Right cardiac atrium (tissue), 5 donors: Measurements from ENCODE around the gene RAPGEF1. TPM values are rescaled to one million over a fixed set of nuclear protein-coding genes. Genes with fewer than 3 reads are reported as not detected.

ENCODE experiments used
- ATAC-seq, 2 donors: fragments of 200-7000 bp; cut with Tn5 transposase; one replicate each; pipeline versions ENCODE4 v1.8.0 to v1.9.1; 2020; ENCODE audit warnings: moderate library complexity in 2 of 2, mild to moderate bottlenecking in 1 of 2
- DNase-seq, 3 donors: peaks; one replicate each; pipeline ENCODE4 v3.0.0-alpha.2; 2020
- H3K27ac ChIP-seq: one replicate; pipeline ENCODE4 v1.5.1; 2013; ENCODE audit warnings: mild to moderate bottlenecking, low read length, control low read depth, moderate library complexity
- H3K27me3 ChIP-seq: one replicate; pipeline ENCODE4 v1.6.1; 2013; ENCODE audit not compliant: control insufficient read depth, insufficient read depth
- H3K4me1 ChIP-seq: one replicate; pipeline ENCODE4 v1.6.1; 2013; ENCODE audit warnings: low read length; ENCODE audit not compliant: control insufficient read depth, insufficient read depth
- H3K4me3 ChIP-seq: one replicate; pipeline ENCODE4 v1.5.1; 2013; ENCODE audit warnings: low read length, control low read depth
- H3K9me3 ChIP-seq: one replicate; pipeline ENCODE4 v1.6.1; 2013; ENCODE audit warnings: low read length; ENCODE audit not compliant: control insufficient read depth
- WGBS: extraction: QIAGEN DNeasy Blood & Tissue Kit; methylation state at CpG from one replicate; pipeline ENCODE4 v1.1.7; 2013; 5-methylcytosine and 5-hydroxymethylcytosine counted together
- intact Hi-C, 4 donors: fragments of 100-400 bp; cut with DNase I; formaldehyde crosslinking; loops; one replicate each; pipeline versions ENCODE4 v1.11.0 to v1.14.0; 2022 to 2023
- polyA plus RNA-seq: library from polyadenylated mRNA; stranded (reverse); fragments of 200-250 nt; gene quantifications from one replicate; pipeline ENCODE4 v1.2.3, GENCODE V29; 2013
- total RNA-seq, 4 donors: library from RNA; stranded (reverse); fragmentation: NEBNext Ultra II Directional; extraction: Animal tissue kit (Norgen Biotek cat#: 25700); gene quantifications; one replicate each; pipeline ENCODE4 v1.2.1, GENCODE V29; 2021
- donor health status: healthy with polysubstance abuse.
- donor health status: DM: no; HTN: yes; CAD: no.
- donor health status: DM: no; HTN: no; CAD: no.
- donor health status: DM: no; HTN: yes; CAD: no; lungs with severe emphysema.
- donor health status: DM: yes; HTN: yes; CAD: no.

Gene RAPGEF1
- total and polyA plus RNA-seq, 5 donors: 58.5 to 100 (median 88.6) TPM

- ATAC-seq: peak; percentile 26 to 58
- Histone ChIP-seq H3K27ac (no peak overlapping the region), H3K4me1 (peaks cover 2% of the 10 kb centered on the region), H3K4me3 (no peak overlapping the region), H3K9me3 (no peaks in the 10 kb centered on the region), H3K27me3 (no peaks in the 10 kb centered on the region)
- intact Hi-C loops: no loop called here
- peak in 2 of 3 donors; percentile 68 to 79 for DNase-seq
- WGBS: 67% methylated on average over 8 of the region's 8 CpGs
Measured at GRCh38 chr9:131579789-131580211, 160.1 kb downstream of the RAPGEF1 start.

DNA sequence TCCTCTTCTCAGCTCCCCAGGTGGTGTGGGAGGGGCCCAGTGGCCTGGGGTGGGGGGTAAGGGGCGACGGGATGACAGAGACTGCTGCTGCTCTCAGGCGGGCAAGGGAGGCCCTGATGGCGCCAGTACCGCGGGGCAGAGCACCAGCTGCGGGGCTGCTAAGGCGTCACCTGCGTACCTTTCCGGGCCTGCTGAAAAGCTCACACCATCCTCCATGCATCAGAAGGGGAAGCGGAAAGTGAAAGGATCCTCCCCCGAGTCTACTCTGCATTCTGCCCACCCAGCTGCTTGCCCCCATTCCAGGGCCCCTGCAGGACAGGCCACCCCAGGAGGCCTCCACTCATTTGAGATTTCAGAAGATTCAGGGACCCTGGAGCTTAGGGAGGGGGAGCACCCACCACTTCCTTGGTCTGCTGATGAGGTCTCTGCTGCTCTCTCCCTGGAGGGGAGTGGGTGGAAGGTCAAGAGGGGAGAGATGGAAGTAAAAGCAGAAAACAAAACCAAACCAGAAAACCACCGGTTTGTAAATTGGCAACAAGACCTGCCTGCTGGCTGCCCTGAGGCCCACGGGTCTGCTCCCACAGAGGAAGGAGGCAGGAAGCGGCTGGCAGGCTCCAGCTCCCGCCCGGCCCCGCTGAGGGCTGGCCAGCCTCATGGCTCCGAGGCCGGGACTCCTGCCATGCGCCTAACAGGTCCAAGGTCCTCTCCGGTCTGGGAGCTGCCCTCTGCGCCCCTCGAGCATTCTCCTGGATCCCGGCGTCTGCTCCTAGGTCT is 161.0 kb downstream of the RAPGEF1 start:
- intact Hi-C loops: no loop called here
- no peak for ATAC-seq

DNA sequence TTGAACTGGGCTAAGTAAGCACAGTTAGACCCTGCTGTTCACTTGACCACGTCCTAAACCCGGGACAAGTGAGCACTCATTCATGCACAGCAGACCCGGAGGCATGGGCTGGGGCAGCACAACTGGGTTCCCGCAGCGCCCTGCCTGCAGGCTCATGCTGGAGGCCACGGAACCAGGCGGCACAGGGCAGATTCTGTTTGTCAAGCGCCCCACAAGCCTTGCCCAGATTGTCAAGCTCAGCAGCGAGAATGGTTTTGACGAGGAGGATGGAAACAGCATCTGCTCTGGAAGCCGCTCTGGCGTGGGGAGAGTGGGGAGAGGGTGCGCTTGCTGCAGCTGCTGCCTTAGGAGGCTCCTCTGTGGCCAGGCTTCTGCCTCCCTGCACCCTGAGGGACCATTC is 161.9 kb downstream of the RAPGEF1 start:
- peaks cover 2% of the 10 kb centered on the region for H3K4me1 ChIP-seq
- H3K4me3 ChIP-seq: no peak overlapping the region
- no peaks in the 10 kb centered on the region for H3K27me3 ChIP-seq
- ATAC-seq: no peak
- no peak overlapping the region for H3K27ac ChIP-seq
- DNase-seq: no peak
- H3K9me3 ChIP-seq: no peaks in the 10 kb centered on the region
- intact Hi-C loops: no loop called here
- 92% methylated on average over 13 of the region's 13 CpGs for WGBS

More for the DNA sequence above, 161.0 kb downstream of the RAPGEF1 start:
- H3K27me3 ChIP-seq: no peaks in the 10 kb centered on the region
- no peak overlapping the region for H3K27ac ChIP-seq
- peak in 1 of 3 donors; percentile 61 for DNase-seq
- 72% methylated on average over 26 of the region's 26 CpGs for WGBS
- no peaks in the 10 kb centered on the region for H3K9me3 ChIP-seq
- peaks cover 2% of the 10 kb centered on the region for H3K4me1 ChIP-seq
- H3K4me3 ChIP-seq: no peak overlapping the region

DNA sequence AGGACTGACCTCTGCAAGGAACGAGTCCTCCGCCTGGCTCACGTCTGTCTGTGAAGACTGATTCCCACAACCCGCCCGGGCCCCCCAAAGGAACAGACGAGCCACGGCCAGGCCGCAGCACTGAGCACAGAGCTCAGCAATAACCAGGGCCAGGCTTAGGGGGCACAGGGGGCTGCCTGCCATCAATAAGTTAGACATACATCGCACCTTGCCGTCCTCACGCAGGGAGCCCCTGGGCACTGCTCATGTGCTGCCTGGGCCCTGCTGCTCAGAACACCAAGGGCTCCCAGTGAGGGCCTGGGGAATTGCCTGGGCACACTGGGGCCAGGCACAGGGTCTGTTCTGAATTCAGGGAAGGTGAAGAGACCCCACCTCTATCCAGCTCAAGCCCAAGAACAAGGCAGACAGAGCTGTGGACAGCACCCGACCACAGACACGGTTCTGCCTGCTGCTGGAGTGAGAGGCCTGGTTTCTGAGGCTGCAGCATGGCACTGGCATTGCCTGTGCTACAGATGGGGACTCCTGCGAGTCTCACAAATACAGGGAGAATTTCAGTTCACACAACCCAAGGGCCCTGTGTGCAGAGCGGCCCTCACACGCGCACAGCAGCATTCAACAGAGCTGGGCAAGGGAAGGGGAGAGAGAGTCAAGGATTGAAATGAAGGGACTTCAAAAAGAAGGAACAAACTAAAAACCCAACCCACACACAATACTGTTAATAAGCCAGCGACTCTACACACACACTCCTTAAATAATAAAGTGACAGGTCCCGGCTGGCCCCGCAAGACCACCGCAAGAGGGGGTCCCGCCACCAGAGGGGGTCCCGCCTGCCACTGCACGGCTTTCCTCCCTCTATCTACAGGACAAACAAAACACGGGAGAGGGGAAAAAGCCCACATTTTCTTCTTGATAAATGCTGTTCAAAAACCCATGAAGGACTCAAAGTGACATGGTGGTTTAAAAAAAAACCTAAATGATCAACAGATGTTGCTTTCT is 162.6 kb downstream of the RAPGEF1 start:
- DNase-seq (no peak), ATAC-seq (no peak)
- no peaks in the 10 kb centered on the region for H3K9me3 ChIP-seq
- peaks cover 2% of the 10 kb centered on the region for H3K4me1 ChIP-seq
- H3K27me3 ChIP-seq: no peaks in the 10 kb centered on the region
- H3K4me3 ChIP-seq: no peak overlapping the region
- 88% methylated on average over 25 of the region's 25 CpGs for WGBS
- no peak overlapping the region for H3K27ac ChIP-seq
- intact Hi-C loops: no loop called here

- no peak overlapping the region for H3K4me3 ChIP-seq
- H3K4me1 ChIP-seq: peaks cover 2% of the 10 kb centered on the region
- H3K9me3 ChIP-seq: no peaks in the 10 kb centered on the region
- intact Hi-C loops: no loop called here
- ATAC-seq (no peak), DNase-seq (no peak)
- 94% methylated on average over 23 of the region's 23 CpGs for WGBS
- H3K27ac ChIP-seq: no peak overlapping the region
- H3K27me3 ChIP-seq: no peaks in the 10 kb centered on the region
Measured at GRCh38 chr9:131575946-131576853, 163.7 kb downstream of the RAPGEF1 start.

DNA sequence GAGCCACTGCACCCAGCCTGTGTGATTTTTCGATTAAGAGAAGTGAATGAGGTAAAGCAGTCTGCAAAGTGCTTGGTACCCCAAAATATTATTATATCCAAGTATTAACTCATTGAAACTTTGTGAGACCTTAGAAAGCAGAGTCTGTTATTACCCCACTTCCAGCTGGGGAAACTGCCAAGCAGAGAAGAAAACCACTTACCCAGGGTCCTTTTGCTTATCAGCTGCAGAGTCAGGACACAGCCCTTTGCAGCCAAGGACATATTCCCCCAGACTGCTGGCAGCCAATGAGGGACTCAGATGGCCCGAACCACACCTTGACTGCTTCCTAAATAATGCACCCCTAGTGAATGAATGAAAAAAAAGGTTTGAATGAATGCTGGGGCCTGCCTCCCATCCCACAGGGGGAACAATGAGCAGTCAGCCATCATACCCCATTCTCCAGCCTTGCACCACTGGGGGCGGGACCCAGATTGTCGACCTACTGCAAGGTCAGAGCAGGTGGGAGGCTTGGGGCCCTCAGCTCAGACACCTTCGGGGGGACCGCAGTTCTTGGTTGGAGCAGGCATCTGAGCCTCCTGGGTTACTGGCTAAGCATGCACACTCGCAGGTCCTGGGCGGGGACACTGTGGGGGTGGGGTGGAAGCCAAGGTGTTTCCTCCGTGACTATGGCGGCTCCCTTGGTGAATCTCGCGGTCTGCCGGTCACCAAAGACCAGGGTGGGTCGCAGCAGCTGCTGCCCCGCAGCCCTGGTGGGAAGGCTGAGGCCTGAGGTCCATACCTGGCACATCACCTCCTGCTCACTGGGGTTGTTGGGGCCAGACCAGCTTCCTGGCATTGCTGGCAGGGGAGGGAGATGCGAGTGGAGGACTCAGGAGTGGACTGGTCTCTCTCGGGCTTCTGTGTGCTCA is 164.9 kb downstream of the RAPGEF1 start:
- intact Hi-C loops: no loop called here
- H3K4me1 ChIP-seq: no peaks in the 10 kb centered on the region
- no peak for DNase-seq

GRCh38 chr9:131567910-131568309 is 172.0 kb downstream of the RAPGEF1 start:
- intact Hi-C loops: no loop called here
- WGBS: 97% methylated on average over 8 of the region's 8 CpGs
- Histone ChIP-seq H3K27me3 (no peaks in the 10 kb centered on the region), H3K4me3 (no peak overlapping the region), H3K27ac (no peak overlapping the region), H3K4me1 (no peaks in the 10 kb centered on the region), H3K9me3 (no peaks in the 10 kb centered on the region)
- ATAC-seq (peak; percentile 11 to 31), DNase-seq (no peak)

More for the DNA sequence above, 164.9 kb downstream of the RAPGEF1 start:
- ATAC-seq: peak in 1 of 2 donors; percentile 3
- Histone ChIP-seq H3K4me3 (no peak overlapping the region), H3K27ac (no peak overlapping the region), H3K27me3 (no peaks in the 10 kb centered on the region), H3K9me3 (no peaks in the 10 kb centered on the region)
- 89% methylated on average over 17 of the region's 17 CpGs for WGBS

DNA sequence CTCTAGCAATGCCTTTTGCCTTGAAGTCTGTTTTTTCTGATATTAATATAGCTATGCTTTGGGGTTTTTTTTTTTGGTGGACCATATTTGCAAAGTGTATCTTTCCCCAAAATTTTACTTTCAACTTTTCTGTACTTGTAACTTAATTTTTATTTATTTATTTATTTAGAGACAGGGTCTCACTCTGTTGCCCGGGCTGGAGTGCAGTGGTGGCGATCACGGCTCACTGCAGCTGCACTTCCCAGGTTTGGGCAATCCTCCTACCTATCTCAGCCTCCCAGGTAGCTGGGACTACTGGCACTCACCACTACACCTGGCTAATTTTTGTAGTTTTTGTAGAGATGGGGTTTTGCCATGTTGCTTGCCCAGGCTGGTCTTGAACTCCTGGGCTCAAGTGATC is 173.7 kb downstream of the RAPGEF1 start:
- WGBS: 98% methylated on average over 3 of the region's 3 CpGs
- Histone ChIP-seq H3K4me1 (no peaks in the 10 kb centered on the region), H3K27me3 (no peaks in the 10 kb centered on the region), H3K27ac (no peak overlapping the region), H3K9me3 (no peaks in the 10 kb centered on the region), H3K4me3 (no peak overlapping the region)
- DNase-seq (no peak), ATAC-seq (no peak)
- intact Hi-C loops: no loop called here

- DNase-seq (no peak), ATAC-seq (no peak)
- no peaks in the 10 kb centered on the region for H3K27me3 ChIP-seq
- H3K27ac ChIP-seq: no peak overlapping the region
- no peak overlapping the region for H3K4me3 ChIP-seq
- H3K4me1 ChIP-seq: no peaks in the 10 kb centered on the region
- no peaks in the 10 kb centered on the region for H3K9me3 ChIP-seq
- intact Hi-C loops: no loop called here
- WGBS: 94% methylated on average over 5 of the region's 5 CpGs
Measured at GRCh38 chr9:131565369-131565768, 174.5 kb downstream of the RAPGEF1 start.
